SK-N-SH (cell line): ENCODE results near the gene ABLIM2.

ENCODE experiments used
- NFIC ChIP-seq: IDR thresholded peaks from 2 replicates; pipeline ENCODE4 v1.4.0; 2012; ENCODE audit warnings: borderline replicate concordance
- POLR2AphosphoS5 ChIP-seq: IDR thresholded peaks from 2 replicates; pipeline ENCODE4 v1.6.1; 2012; ENCODE audit warnings: low read depth, low read length
- REST ChIP-seq: IDR thresholded peaks from 2 replicates; pipeline ENCODE4 v1.6.1; 2012; ENCODE audit warnings: mild to moderate bottlenecking, low read depth, low read length, moderate library complexity

GRCh38 chr4:8026453-8026852 lies 132.2 kb downstream of the ABLIM2 start:
- TF ChIP-seq REST, result no peak
- no peak for TF ChIP-seq NFIC
- no peak for TF ChIP-seq POLR2AphosphoS5
